ENCODE results near the gene GLYATL1B.
"Not testable (repeated sequence)": the region's sequence is repeated elsewhere in the genome, so short reads cannot be mapped to it uniquely, and the experiment has no call there.

GLYATL1B gene

DNA sequence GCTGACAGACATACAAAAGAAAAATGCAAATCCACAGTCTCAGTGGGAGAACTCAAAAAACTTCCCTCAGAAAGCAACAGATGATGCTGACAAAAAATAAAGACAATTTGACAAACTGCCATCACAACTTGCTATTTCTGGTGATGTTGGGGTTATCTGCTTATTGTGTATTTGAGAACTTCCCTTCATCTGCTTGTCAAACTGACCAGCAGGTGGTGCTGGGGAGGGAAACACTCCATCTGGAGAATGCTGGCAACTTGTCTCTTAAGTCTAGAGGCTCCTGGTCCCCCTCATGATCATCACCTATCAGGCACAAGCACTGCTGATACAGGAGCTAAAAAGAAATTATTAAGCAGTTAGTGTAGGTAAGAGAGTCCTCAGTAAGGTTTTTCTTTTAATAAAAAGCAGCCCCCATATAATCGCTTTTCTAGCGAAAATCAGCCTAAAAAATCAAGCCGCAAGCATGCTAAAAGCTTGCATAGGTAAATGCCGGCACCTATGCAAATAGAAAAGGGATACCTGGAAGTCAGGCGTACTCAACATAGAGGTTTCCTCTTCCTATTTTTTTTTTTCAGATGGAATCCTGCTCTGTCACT, 11.1 kb downstream of the GLYATL1B start:
- Histone ChIP-seq H3K36me3 (ENCODE audit: control insufficient read depth, insufficient read depth, low read length) (no peaks in the 10 kb centered on the region), H3K27ac (ENCODE audit: low read depth, low read length, severe bottlenecking) (no peak overlapping the region), H3K4me1 (ENCODE audit: control insufficient read depth, insufficient read depth, low read length, poor library complexity, severe bottlenecking) (no peaks in the 10 kb centered on the region), H3K9me3 (ENCODE audit: control insufficient read depth, low read length) (no peaks in the 10 kb centered on the region), H3K4me3 (ENCODE audit: extremely low read depth, insufficient read depth, low read length, poor library complexity, severe bottlenecking) (no peak overlapping the region)
- 92% methylated on average over 5 of the region's 5 CpGs for whole genome bisulfite sequencing, 2 experiments (ENCODE audit: insufficient coverage in 2 of 2)

- 91% methylated on average over 6 of the region's 8 CpGs; no CpG with 5 or more reads in 1 of the 2 experiments for WGBS, 2 experiments (ENCODE audit: insufficient coverage in 2 of 2)
- H3K4me3 ChIP-seq (ENCODE audit: extremely low read depth, insufficient read depth, low read length, poor library complexity, severe bottlenecking); H3K27ac ChIP-seq (ENCODE audit: low read depth, low read length, severe bottlenecking); H3K9me3 ChIP-seq (ENCODE audit: control insufficient read depth, low read length); H3K36me3 ChIP-seq (ENCODE audit: control insufficient read depth, insufficient read depth, low read length); H3K4me1 ChIP-seq (ENCODE audit: control insufficient read depth, insufficient read depth, low read length, poor library complexity, severe bottlenecking): not testable (repeated sequence)
Observed at GRCh38 chr11:59097938-59098337, 11.8 kb downstream of the GLYATL1B start.

- WGBS, 2 experiments (ENCODE audit: insufficient coverage in 2 of 2): 47 to 78% methylated on average over 21 to 22 of the region's 23 CpGs
- Histone ChIP-seq H3K27ac (ENCODE audit: low read depth, low read length, severe bottlenecking) (no peak overlapping the region), H3K9me3 (ENCODE audit: control insufficient read depth, low read length) (no peaks in the 10 kb centered on the region), H3K36me3 (ENCODE audit: control insufficient read depth, insufficient read depth, low read length) (no peaks in the 10 kb centered on the region), H3K4me1 (ENCODE audit: control insufficient read depth, insufficient read depth, low read length, poor library complexity, severe bottlenecking) (peaks cover 2% of the 10 kb centered on the region), H3K4me3 (ENCODE audit: extremely low read depth, insufficient read depth, low read length, poor library complexity, severe bottlenecking) (no peak overlapping the region)
Observed at GRCh38 chr11:59102259-59102765, 16.2 kb downstream of the GLYATL1B start.

DNA sequence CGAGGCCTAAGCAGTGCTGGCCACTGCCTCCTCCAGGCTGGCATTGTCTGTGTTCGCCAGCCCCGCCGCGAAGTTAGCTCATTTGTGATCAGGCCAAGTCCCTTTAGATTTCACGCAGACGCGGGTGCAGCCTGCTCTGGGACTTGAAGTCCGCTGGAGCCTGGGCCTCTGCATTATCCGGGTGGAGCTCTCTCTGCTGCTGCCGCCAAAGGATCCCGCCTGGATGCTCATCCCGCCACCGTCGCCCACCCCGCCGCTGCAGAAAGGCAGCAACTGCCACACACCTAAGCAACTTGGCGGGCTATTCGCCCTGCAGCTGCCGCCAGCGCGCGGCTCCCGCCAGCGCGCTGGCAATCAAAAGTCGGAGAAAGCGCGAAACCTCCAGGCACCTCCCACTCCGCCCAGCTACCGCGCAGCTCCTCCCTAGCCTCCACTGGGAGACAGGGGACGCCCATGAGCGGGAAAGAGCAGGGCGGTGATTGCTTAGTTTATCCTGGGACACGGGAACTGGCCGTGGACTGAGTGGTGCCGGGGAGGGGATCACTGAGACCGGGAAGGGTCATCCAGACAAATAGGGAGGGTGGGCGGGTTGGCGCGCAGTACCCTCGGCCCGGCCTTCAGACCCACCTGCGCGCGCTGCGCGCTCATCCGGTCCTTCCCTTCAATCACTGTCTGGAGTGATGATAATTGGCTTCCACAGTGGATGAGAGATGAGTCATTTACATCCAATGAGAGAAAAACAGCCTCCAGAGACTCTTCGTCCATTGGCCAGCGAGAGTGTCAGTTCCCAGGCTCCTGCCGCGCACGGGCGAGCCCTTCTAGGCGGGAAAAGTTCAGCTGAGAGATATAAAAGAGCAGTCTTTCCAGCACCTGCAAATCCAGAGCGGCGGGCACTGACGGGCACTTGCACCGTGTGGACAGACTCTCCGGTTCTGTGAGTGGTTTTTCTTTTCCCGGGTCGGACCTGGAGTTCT, 20.5 kb downstream of the GLYATL1B start, which contains the start of gene FAM111B:
Gene FAM111B (plus strand): TSS at position 875 of the 974 bp plus-strand sequence. CDS start 2,389 bp downstream, outside the sequence.
- 2 to 4% methylated on average over 25 to 35 of the region's 64 CpGs for WGBS, 2 experiments (ENCODE audit: insufficient coverage in 2 of 2)
- H3K27ac ChIP-seq (ENCODE audit: low read depth, low read length, severe bottlenecking): no peak within 1 kb of the TSS

DNA sequence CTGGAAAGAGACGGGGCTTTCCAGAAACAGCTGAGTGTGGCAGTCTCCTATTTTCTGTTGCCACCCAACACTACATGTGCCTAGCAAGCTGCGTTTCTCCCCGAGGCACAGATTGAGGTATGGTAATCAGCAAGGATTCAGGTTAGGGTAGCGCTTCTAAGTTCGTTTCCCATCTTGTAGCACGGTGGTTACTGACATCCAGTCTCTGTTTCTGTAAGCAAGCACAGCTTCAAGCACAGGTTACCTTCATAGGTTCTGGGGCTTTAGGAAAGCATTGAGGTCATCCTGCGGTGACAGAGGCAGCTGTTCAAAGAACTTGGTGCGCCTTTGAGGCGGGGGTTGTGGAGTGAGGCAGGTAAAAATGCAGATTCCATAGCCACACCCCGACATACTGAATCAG, 21.6 kb downstream of the GLYATL1B start:
- H3K9me3 ChIP-seq (ENCODE audit: control insufficient read depth, low read length); H3K36me3 ChIP-seq (ENCODE audit: control insufficient read depth, insufficient read depth, low read length); H3K4me1 ChIP-seq (ENCODE audit: control insufficient read depth, insufficient read depth, low read length, poor library complexity, severe bottlenecking); H3K27ac ChIP-seq (ENCODE audit: low read depth, low read length, severe bottlenecking): not testable (repeated sequence)
- WGBS, 2 experiments (ENCODE audit: insufficient coverage in 2 of 2): 2 to 3% methylated on average over 6 of the region's 10 CpGs
- peak overlapping the region; percentile 44 for H3K4me3 ChIP-seq (ENCODE audit: extremely low read depth, insufficient read depth, low read length, poor library complexity, severe bottlenecking)

More for the DNA sequence above, 20.5 kb downstream of the GLYATL1B start, which contains the start of gene FAM111B:
- no peaks in the 10 kb centered on the region for H3K36me3 ChIP-seq (ENCODE audit: control insufficient read depth, insufficient read depth, low read length)
- H3K4me3 ChIP-seq (ENCODE audit: extremely low read depth, insufficient read depth, low read length, poor library complexity, severe bottlenecking): peak within 1 kb of the TSS; percentile 44
- no peaks in the 10 kb centered on the region for H3K9me3 ChIP-seq (ENCODE audit: control insufficient read depth, low read length)
- peaks cover 2% of the 10 kb centered on the region for H3K4me1 ChIP-seq (ENCODE audit: control insufficient read depth, insufficient read depth, low read length, poor library complexity, severe bottlenecking)

GRCh38 chr11:59112494-59112893, 26.4 kb downstream of the GLYATL1B start:
- no peak overlapping the region for H3K4me3 ChIP-seq (ENCODE audit: extremely low read depth, insufficient read depth, low read length, poor library complexity, severe bottlenecking)
- no CpG with 5 or more reads among the region's 2 CpGs for WGBS, 2 experiments (ENCODE audit: insufficient coverage in 2 of 2)
- H3K36me3 ChIP-seq (ENCODE audit: control insufficient read depth, insufficient read depth, low read length): peaks cover 3% of the 10 kb centered on the region

DNA sequence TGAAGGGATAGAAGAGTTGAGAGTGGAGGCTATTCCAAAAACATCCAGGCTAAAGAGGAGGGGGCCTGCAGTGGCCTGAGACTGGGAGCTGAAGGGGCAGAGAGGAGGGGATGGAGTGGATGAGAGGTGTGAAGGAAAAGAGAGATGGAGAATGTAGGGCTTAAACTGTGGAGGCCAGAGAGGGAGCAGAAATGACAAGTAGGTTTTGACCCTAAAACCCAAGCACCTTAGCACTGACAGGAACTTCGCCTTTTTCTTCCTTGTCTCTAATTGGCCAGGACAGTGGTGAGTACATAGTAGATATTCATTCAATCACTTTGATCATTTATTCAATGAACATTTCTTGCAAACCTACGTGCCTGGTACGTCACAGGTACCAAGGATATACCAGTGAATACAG, 28.2 kb downstream of the GLYATL1B start:
- Histone ChIP-seq H3K9me3 (ENCODE audit: control insufficient read depth, low read length) (peaks cover 19% of the 10 kb centered on the region), H3K4me3 (ENCODE audit: extremely low read depth, insufficient read depth, low read length, poor library complexity, severe bottlenecking) (no peak overlapping the region), H3K36me3 (ENCODE audit: control insufficient read depth, insufficient read depth, low read length) (peaks cover 8% of the 10 kb centered on the region), H3K4me1 (ENCODE audit: control insufficient read depth, insufficient read depth, low read length, poor library complexity, severe bottlenecking) (no peaks in the 10 kb centered on the region), H3K27ac (ENCODE audit: low read depth, low read length, severe bottlenecking) (no peak overlapping the region)
- no CpG with 5 or more reads among the region's 3 CpGs for WGBS, 2 experiments (ENCODE audit: insufficient coverage in 2 of 2)

More at GRCh38 chr11:59112494-59112893, 26.4 kb downstream of the GLYATL1B start:
- Histone ChIP-seq H3K27ac (ENCODE audit: low read depth, low read length, severe bottlenecking) (no peak overlapping the region), H3K9me3 (ENCODE audit: control insufficient read depth, low read length) (peaks cover 2% of the 10 kb centered on the region), H3K4me1 (ENCODE audit: control insufficient read depth, insufficient read depth, low read length, poor library complexity, severe bottlenecking) (no peaks in the 10 kb centered on the region)

DNA sequence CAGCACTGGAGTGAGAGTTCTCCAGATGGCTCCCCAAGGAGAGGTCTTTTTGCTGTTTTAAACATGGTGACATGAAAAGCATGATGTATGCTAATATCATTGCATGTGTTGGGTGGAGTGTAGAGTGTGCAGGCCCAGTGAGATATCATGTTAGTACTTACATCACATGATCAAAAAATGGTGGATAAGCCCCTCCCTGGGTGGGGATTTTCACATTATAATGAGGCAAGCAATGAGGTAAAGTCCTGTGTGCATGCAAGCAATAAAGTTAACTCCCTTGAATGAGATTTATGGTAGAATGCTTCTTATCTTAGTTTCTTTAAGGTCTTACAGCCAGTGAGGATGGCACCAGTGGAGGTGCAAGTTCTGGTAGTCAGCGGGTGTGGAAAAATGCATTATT, 29.4 kb downstream of the GLYATL1B start:
- Histone ChIP-seq H3K9me3 (ENCODE audit: control insufficient read depth, low read length) (peaks cover 21% of the 10 kb centered on the region), H3K27ac (ENCODE audit: low read depth, low read length, severe bottlenecking) (no peak overlapping the region), H3K36me3 (ENCODE audit: control insufficient read depth, insufficient read depth, low read length) (peaks cover 8% of the 10 kb centered on the region), H3K4me1 (ENCODE audit: control insufficient read depth, insufficient read depth, low read length, poor library complexity, severe bottlenecking) (no peaks in the 10 kb centered on the region), H3K4me3 (ENCODE audit: extremely low read depth, insufficient read depth, low read length, poor library complexity, severe bottlenecking) (no peak overlapping the region)
- 100% methylated on average over 1 of the region's 1 CpG for whole genome bisulfite sequencing, 2 experiments (ENCODE audit: insufficient coverage in 2 of 2)

- no peaks in the 10 kb centered on the region for H3K4me1 ChIP-seq (ENCODE audit: control insufficient read depth, insufficient read depth, low read length, poor library complexity, severe bottlenecking)
- no peak overlapping the region for H3K4me3 ChIP-seq (ENCODE audit: extremely low read depth, insufficient read depth, low read length, poor library complexity, severe bottlenecking)
- peaks cover 8% of the 10 kb centered on the region for H3K36me3 ChIP-seq (ENCODE audit: control insufficient read depth, insufficient read depth, low read length)
- H3K27ac ChIP-seq (ENCODE audit: low read depth, low read length, severe bottlenecking): no peak overlapping the region
- peaks cover 21% of the 10 kb centered on the region for H3K9me3 ChIP-seq (ENCODE audit: control insufficient read depth, low read length)
- WGBS, 2 experiments (ENCODE audit: insufficient coverage in 2 of 2): 100% methylated on average over 1 to 2 of the region's 2 CpGs
Observed at GRCh38 chr11:59117774-59118173, 31.7 kb downstream of the GLYATL1B start.

GRCh38 chr11:59119826-59120225, 33.7 kb downstream of the GLYATL1B start:
- Histone ChIP-seq H3K9me3 (ENCODE audit: control insufficient read depth, low read length) (peaks cover 21% of the 10 kb centered on the region), H3K27ac (ENCODE audit: low read depth, low read length, severe bottlenecking) (no peak overlapping the region), H3K4me3 (ENCODE audit: extremely low read depth, insufficient read depth, low read length, poor library complexity, severe bottlenecking) (no peak overlapping the region), H3K36me3 (ENCODE audit: control insufficient read depth, insufficient read depth, low read length) (peaks cover 13% of the 10 kb centered on the region), H3K4me1 (ENCODE audit: control insufficient read depth, insufficient read depth, low read length, poor library complexity, severe bottlenecking) (no peaks in the 10 kb centered on the region)

All from mesodermal cell (in vitro differentiated cells).